ENCODE measurements around the gene SLC52A1.

SLC52A1 gene

DNA sequence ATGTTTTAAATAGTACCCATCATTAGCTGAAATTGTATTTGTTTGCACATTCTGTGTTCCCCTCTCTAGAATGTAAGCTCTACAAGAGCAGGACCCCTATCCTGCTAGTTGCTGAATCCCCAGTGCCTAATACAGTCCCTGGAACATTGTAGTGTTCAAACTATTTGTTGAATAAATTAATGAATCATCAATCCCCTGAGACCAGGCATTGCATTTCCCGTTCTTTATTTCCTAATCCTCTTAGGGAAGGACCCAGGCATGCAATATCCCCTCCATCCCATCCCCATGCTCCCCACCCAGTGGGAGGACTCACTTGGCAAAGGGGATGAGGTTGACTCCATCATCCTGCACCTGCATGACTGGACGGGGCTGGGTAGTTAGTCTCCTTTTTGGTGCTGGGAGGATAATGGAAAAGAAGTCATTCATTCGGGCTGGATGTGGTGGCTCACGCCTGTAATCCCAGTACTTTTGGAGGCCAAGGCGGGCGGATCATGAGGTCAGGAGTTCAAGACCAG, 41.1 kb downstream of the SLC52A1 start:
- DNase-seq (ENCODE audit: low read depth in 2 of 2, low spot score in 1 of 2) = no peak

DNA sequence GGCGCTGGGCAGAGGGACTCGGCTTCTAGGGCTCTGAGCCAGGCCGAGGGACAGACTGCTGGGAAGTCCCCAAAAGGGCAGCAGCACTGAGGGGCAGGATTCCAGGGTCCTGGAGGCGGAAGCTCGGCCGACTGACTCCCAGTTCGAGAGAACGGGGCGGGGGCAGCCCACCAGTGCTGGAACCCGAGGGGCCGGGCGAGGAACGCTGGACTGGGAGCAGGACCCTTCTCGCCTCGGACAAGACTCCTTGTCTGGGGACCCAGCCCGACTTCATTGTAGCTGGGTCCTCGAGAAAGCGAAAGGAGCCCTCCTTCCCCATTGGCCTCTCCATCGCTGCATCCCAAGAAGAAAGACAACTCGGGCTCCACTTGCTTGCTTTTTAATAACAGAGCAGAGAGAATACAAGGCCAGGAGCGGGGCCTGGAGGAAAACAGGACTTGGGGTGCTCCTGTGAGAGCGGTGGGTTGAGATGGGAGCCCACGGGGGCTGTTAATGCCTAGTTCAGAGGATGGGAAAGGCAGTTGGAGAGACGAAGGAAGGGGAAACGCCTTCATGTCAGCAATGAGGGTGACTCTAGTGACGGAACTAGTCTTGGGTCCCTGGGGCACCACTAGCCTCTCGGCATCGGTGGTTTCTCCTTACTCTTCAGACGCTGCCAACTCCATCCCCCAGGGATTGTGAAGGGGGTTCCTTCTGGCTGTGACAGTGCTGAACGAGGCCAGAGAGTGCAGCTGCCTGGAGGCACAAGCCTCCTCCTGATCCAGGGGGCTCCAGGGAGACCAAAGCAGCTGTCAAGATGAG, 47.3 kb downstream of the SLC52A1 start:
- no peak for DNase-seq (ENCODE audit: low read depth in 2 of 2, low spot score in 1 of 2)

GRCh38 chr17:4986951-4987766, 48.1 kb downstream of the SLC52A1 start, which contains the start of gene CAMTA2:
Gene CAMTA2, minus strand, starts transcription at chr17:4987675. Its CDS starts 1,453 bp downstream, at chr17:4986222.
- DNase-seq (ENCODE audit: low read depth in 2 of 2, low spot score in 1 of 2) = peak; percentile 75 to 77

DNA sequence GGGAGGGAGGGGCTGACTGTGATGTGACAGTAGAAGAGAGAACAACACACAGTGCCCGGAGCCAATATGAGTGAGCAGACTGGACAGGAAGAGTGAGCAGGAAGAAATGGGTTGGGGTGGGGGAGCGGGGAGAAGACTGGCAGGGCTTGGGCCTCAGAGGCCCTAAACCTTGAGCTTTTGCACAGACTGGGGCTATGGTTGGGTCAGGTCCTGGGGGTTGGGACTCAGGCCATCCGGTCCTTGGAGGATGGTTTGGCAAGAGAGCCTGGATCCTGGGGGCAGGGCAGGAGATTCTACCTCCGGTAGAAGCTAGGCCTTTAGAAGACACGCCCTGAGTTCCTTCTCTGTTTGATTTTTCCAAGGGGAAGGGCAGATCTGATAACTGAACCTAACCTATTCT, 48.8 kb downstream of the SLC52A1 start:
- DNase-seq (ENCODE audit: low read depth in 2 of 2, low spot score in 1 of 2) = no peak
